GM23248 (cell line): Measurements from ENCODE around the gene LMF2. TPM values are rescaled to one million over a fixed set of nuclear protein-coding genes. Genes with fewer than 3 reads are reported as not detected.

ENCODE experiments used
- DNase-seq: peaks from one replicate; pipeline ENCODE4 v3.0.0-alpha.2; 2015
- H2AFZ ChIP-seq: fragments of 200-600 bp; sonication (generic); 2 replicates; pipeline ENCODE4 v1.6.1; 2016; ENCODE audit warnings: antibody characterized with exemption
- H3F3A ChIP-seq: fragments of 200-600 bp; sonication (generic); 2 replicates; pipeline ENCODE4 v1.6.1; 2016; ENCODE audit warnings: mild to moderate bottlenecking, antibody characterized with exemption, mixed run types; ENCODE audit not compliant: insufficient read depth
- H3K27ac ChIP-seq: fragments of 200-600 bp; sonication (generic); 2 replicates; pipeline ENCODE4 v1.5.1; 2016; ENCODE audit warnings: mild to moderate bottlenecking
- H3K27me3 ChIP-seq: fragments of 200-600 bp; sonication (generic); replicated peaks from 2 replicates; pipeline ENCODE4 v1.6.1; 2016; ENCODE audit warnings: mild to moderate bottlenecking; ENCODE audit not compliant: insufficient read depth
- H3K36me3 ChIP-seq: fragments of 200-600 bp; sonication (generic); 2 replicates; pipeline ENCODE4 v1.6.1; 2016; ENCODE audit warnings: low read depth, mild to moderate bottlenecking
- H3K4me1 ChIP-seq: fragments of 200-600 bp; sonication (generic); 2 replicates; pipeline ENCODE4 v1.6.1; 2016; ENCODE audit warnings: mild to moderate bottlenecking; ENCODE audit not compliant: insufficient read depth
- H3K4me2 ChIP-seq: fragments of 200-600 bp; sonication (generic); one replicate; pipeline ENCODE4 v1.6.1; 2016; ENCODE audit warnings: mild to moderate bottlenecking; ENCODE audit not compliant: unreplicated experiment
- H3K4me3 ChIP-seq: fragments of 200-600 bp; sonication (generic); 2 replicates; pipeline ENCODE4 v1.5.1; 2016; ENCODE audit warnings: mild to moderate bottlenecking
- H3K79me2 ChIP-seq: fragments of 200-600 bp; sonication (generic); 2 replicates; pipeline ENCODE4 v1.6.1; 2016; ENCODE audit warnings: mild to moderate bottlenecking; ENCODE audit not compliant: insufficient read depth
- H3K9ac ChIP-seq: fragments of 200-600 bp; sonication (generic); 2 replicates; pipeline ENCODE4 v1.6.1; 2016; ENCODE audit warnings: mild to moderate bottlenecking
- H3K9me2 ChIP-seq: fragments of 200-600 bp; sonication (generic); 2 replicates; pipeline ENCODE4 v1.6.1; 2016; ENCODE audit warnings: mixed run types, mild to moderate bottlenecking, moderate library complexity; ENCODE audit not compliant: insufficient read depth
- H3K9me3 ChIP-seq: fragments of 200-600 bp; sonication (generic); one replicate; pipeline ENCODE4 v1.6.1; 2017; ENCODE audit warnings: low read depth
- H4K20me1 ChIP-seq: fragments of 200-600 bp; sonication (generic); 2 replicates; pipeline ENCODE4 v1.6.0; 2016; ENCODE audit not compliant: insufficient read depth
- EZH2 ChIP-seq: fragments of 200-600 bp; sonication (generic); IDR thresholded peaks from 2 replicates; pipeline ENCODE4 v1.6.1; 2018; ENCODE audit warnings: antibody characterized with exemption, mild to moderate bottlenecking; ENCODE audit not compliant: insufficient read depth, poor library complexity, severe bottlenecking
- EZH2phosphoT487 ChIP-seq: fragments of 200-600 bp; sonication (generic); IDR thresholded peaks from 2 replicates; pipeline ENCODE4 v1.6.1; 2018; ENCODE audit warnings: antibody characterized with exemption, moderate library complexity, mild to moderate bottlenecking, low read depth; ENCODE audit not compliant: insufficient read depth
- WGBS, 2 experiments: methylation state at CpG; one replicate each; pipeline ENCODE4 v1.1.6; 2015 to 2017; ENCODE audit warnings: low lambda C conversion rate in 2 of 2, low coverage in 1 of 2; ENCODE audit errors: missing lambda C conversion rate in 2 of 2; 5-methylcytosine and 5-hydroxymethylcytosine counted together
- in situ Hi-C: fragments of 300-500 bp; cut with MboI; formaldehyde crosslinking; loops from 2 replicates; pipeline ENCODE4 v1.15.0; 2020
- polyA plus RNA-seq: library from polyadenylated mRNA; unstranded; fragments of >200 nt; fragmentation: Nextera tagmentation; extraction: Ambion mirVana; gene quantifications from 2 replicates; pipeline ENCODE4 v1.2.1, GENCODE V29; 2016
- total RNA-seq: library from RNA; depleted of rRNA; stranded (reverse); fragments of >200 nt; shearing (Covaris generic); gene quantifications from 2 replicates; pipeline ENCODE4 v1.2.3, GENCODE V29; 2014

LMF2 gene
- total and polyA plus RNA-seq, 2 experiments from 2014 or later: 95.0 to 101 TPM

DNA sequence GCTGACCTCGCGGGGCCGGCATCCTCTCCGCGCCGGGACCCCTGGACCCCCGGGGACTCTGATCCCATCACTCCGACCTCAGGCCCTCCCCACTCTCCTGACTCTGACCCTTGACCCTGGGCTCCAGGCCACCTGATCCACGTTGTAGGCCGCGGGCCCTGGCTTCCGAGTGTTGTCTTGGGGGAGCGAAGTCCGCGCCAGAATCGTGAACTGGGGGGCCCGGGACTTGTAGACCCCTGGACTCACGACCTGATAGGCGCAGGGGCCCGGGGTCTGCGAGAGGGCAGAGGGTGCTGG is 23.0 kb upstream of the LMF2 start:
- no peaks in the 10 kb centered on the region for H3K4me1 ChIP-seq
- no peaks in the 10 kb centered on the region for H4K20me1 ChIP-seq
- H3K9me2 ChIP-seq: no peaks in the 10 kb centered on the region
- H3K27ac ChIP-seq: peak overlapping the region; percentile 55
- no peak for TF ChIP-seq EZH2phosphoT487
- TF ChIP-seq EZH2: no peak
- H3K9ac ChIP-seq: peak overlapping the region; percentile 95
- H3K4me3 ChIP-seq: peak overlapping the region; percentile 81
- no peaks in the 10 kb centered on the region for H3K79me2 ChIP-seq
- peak overlapping the region; percentile 47; the same call in 1 of the 2 replicates for H2AFZ ChIP-seq
- H3F3A ChIP-seq: peaks cover 21% of the 10 kb centered on the region
- H3K4me2 ChIP-seq: peak overlapping the region; percentile 81
- no peaks in the 10 kb centered on the region for H3K36me3 ChIP-seq
- in situ Hi-C loops: no loop called here
- no peaks in the 10 kb centered on the region for H3K27me3 ChIP-seq
- WGBS, 2 experiments: 1 to 4% methylated on average over 21 of the region's 21 CpGs
- peak; percentile 48 for DNase-seq
- H3K9me3 ChIP-seq: no peaks in the 10 kb centered on the region

DNA sequence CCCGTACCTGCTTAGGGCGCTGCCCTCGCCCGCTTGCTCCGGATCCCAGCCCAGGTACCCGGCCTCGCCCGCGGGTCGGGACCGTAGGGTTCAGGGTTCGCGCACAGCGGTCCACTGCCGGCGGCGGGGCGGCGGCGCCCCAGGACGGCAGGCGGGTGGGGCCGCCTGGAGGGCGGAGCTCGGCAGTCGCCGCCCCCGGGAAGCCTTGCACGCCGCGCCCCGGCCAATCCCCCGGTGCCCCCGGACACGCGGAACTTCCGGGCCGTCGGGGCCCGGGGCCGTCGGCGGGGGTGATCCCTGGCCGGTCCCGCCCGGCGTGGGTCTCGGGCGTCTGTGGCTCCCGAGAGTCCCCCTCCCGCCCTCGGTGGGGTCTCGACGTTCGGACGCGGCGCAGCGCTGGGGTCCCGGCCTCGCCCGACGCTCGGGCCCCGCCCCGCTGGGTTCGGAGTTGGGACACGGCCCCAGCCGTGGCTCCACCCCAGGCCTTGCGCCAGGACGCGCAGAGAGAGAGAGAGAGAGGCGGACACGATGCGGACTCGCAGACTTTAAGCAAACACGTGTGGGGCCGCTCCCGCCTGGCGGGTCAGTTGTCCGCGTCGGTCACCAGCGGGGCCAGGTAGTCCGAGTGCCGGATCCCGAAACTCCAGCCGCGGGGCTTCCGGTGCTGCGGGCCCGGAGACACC is 22.5 kb upstream of the LMF2 start, which contains the start of gene TYMP:
Gene TYMP (minus strand): TSS at position 116 of the 683 bp plus-strand sequence. CDS start 303 bp downstream, outside the sequence.
- Histone ChIP-seq H4K20me1 (no peaks in the 10 kb centered on the region), H3F3A (peaks cover 21% of the 10 kb centered on the region), H3K9me3 (no peaks in the 10 kb centered on the region), H3K36me3 (no peaks in the 10 kb centered on the region), H2AFZ (peak within 1 kb of the TSS; percentile 47), H3K9me2 (no peaks in the 10 kb centered on the region), H3K79me2 (no peaks in the 10 kb centered on the region), H3K4me1 (no peaks in the 10 kb centered on the region), H3K4me3 (peak within 1 kb of the TSS; percentile 81), H3K27ac (peak within 1 kb of the TSS; percentile 55), H3K4me2 (peak within 1 kb of the TSS; percentile 81), H3K27me3 (no peaks in the 10 kb centered on the region), H3K9ac (peak within 1 kb of the TSS; percentile 95)
- in situ Hi-C loops: no loop called here
- DNase-seq: peak; percentile 90
- TF ChIP-seq EZH2 (no peak), EZH2phosphoT487 (no peak)
- WGBS, 2 experiments: 3 to 5% methylated on average over 28 to 73 of the region's 92 CpGs

DNA sequence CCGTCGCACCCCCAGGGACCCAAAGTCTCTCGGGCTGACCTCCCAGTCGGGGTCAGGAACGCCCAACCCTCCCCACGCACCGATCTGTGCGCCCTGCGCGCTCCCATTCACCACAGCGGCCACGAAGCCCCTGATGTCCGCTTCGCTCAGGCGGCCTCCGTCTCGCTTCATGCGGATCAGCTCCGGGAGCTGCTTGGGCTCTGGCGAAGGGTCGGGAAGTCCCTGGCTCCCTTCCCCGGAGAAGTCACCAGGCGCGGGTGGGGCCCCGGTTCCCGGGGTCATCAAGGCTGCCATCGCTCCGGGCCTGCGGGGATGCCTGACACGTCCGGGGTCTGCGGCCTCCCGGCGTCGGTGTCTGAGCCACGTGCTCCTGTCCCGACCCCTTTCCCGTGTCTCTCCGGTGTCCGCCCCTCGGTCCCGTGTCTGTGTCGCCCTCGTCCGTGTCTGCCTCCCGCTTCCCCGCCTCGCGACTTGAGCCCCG is 22.0 kb upstream of the LMF2 start:
- WGBS, 2 experiments: 8 to 11% methylated on average over 38 to 47 of the region's 50 CpGs

DNA sequence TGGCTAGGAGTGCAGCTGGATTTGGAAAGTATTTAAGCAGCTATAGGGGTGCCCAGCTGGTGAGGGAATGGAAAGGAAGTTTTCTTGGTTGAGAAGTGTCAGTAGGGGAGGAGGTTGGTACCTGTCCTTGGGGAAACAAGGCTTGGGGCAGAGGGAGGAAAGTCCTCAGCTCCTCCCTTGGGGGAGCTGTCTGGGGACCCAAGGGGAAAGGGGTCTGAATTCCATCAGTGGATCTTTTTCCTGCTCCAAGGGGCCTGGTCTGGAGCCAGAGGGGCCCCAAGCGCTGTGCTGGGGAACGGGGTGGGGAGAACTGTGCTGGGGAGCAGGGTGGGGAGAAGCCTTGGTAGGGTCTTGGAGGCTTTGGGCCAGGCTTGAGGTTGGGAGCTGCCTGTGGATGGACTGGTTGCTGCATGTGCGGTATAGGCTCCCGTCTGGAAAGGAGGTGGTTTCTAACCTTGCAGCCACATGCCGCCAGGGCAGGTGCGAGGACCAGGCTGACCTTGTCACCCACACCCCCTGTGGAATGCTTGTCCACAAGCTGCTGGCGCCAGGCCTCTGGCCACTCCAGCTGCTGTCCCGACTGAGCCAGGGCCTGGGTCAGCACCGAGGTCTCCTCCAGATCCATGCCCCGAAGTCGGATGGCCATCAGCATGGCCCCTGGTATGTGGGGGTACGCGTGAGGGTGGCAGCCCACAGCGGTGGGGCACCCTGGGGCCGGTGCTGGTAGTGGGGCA is 21.3 kb upstream of the LMF2 start:
- Histone ChIP-seq H3K36me3 (no peaks in the 10 kb centered on the region), H3F3A (peaks cover 21% of the 10 kb centered on the region), H3K79me2 (peaks cover 8% of the 10 kb centered on the region), H3K27me3 (no peaks in the 10 kb centered on the region), H4K20me1 (no peaks in the 10 kb centered on the region), H3K9me3 (no peaks in the 10 kb centered on the region), H3K4me1 (no peaks in the 10 kb centered on the region), H3K4me3 (peak overlapping the region; percentile 81), H2AFZ (no peak overlapping the region), H3K9ac (peak overlapping the region; percentile 95; the same call in 1 of the 2 replicates), H3K27ac (0 out of 2 replicates have a peak overlapping the region, but pooled peaks have one; percentile 15), H3K4me2 (peak overlapping the region; percentile 45), H3K9me2 (no peaks in the 10 kb centered on the region)
- in situ Hi-C loops: no loop called here
- 57 to 67% methylated on average over 9 to 14 of the region's 15 CpGs for WGBS, 2 experiments
- DNase-seq: no peak
- TF ChIP-seq EZH2: no peak
- no peak for TF ChIP-seq EZH2phosphoT487

More for the DNA sequence above, 22.0 kb upstream of the LMF2 start:
- Histone ChIP-seq H3K9me3 (no peaks in the 10 kb centered on the region), H3K4me2 (peak overlapping the region; percentile 45), H4K20me1 (no peaks in the 10 kb centered on the region), H3F3A (peaks cover 21% of the 10 kb centered on the region), H3K9ac (peak overlapping the region; percentile 95), H3K27ac (peak overlapping the region; percentile 15; the same call in 1 of the 2 replicates), H3K4me3 (peak overlapping the region; percentile 81), H3K9me2 (no peaks in the 10 kb centered on the region), H3K27me3 (no peaks in the 10 kb centered on the region), H3K36me3 (no peaks in the 10 kb centered on the region), H2AFZ (peak overlapping the region; percentile 47), H3K79me2 (peaks cover 2% of the 10 kb centered on the region), H3K4me1 (no peaks in the 10 kb centered on the region)
- peak; percentile 49 for DNase-seq
- in situ Hi-C loops: no loop called here
- TF ChIP-seq EZH2phosphoT487 (no peak), EZH2 (no peak)
